Astrocyte (in vitro differentiated cells and primary cell): ENCODE data around the gene DNALI1. TPM values are rescaled to one million over a fixed set of nuclear protein-coding genes. Genes with fewer than 3 reads are reported as not detected.

Experiments
- DNase-seq: peaks from one replicate; pipeline ENCODE4 v3.0.0-alpha.2; 2010; ENCODE audit warnings: low read depth
- FAIRE-seq: peaks from 2 replicates; lab custom pipeline; 2011; peaks lifted over from hg19 to GRCh38; lab: Jason Lieb, UNC
- H2AFZ ChIP-seq: 2 replicates; pipeline ENCODE4 v1.6.0; 2012; ENCODE audit warnings: low read depth, low read length, inconsistent platforms
- H3K27ac ChIP-seq: 2 replicates; pipeline ENCODE4 v1.5.1; 2011; ENCODE audit warnings: low read depth, low read length, inconsistent platforms
- H3K27me3 ChIP-seq: 2 replicates; pipeline ENCODE4 v1.6.0; 2011; ENCODE audit warnings: low read length, inconsistent platforms; ENCODE audit not compliant: insufficient read depth
- H3K36me3 ChIP-seq: 2 replicates; pipeline ENCODE4 v1.5.1; 2011; ENCODE audit warnings: low read length, inconsistent platforms; ENCODE audit not compliant: insufficient read depth
- H3K4me1 ChIP-seq: 2 replicates; pipeline ENCODE4 v1.5.1; 2011; ENCODE audit warnings: low read length, inconsistent platforms; ENCODE audit not compliant: insufficient read depth
- H3K4me2 ChIP-seq: 2 replicates; pipeline ENCODE4 v1.6.0; 2012; ENCODE audit warnings: low read length, inconsistent platforms
- H3K4me3 ChIP-seq: 2 replicates; pipeline ENCODE4 v1.5.1; 2011; ENCODE audit warnings: low read depth, mild to moderate bottlenecking, low read length, inconsistent platforms; ENCODE audit not compliant: insufficient read depth
- H3K79me2 ChIP-seq: 2 replicates; pipeline ENCODE4 v1.6.0; 2012; ENCODE audit warnings: mild to moderate bottlenecking, low read length, inconsistent platforms; ENCODE audit not compliant: insufficient read depth
- H3K9ac ChIP-seq: 2 replicates; pipeline ENCODE4 v1.6.0; 2012; ENCODE audit warnings: mild to moderate bottlenecking, low read length, inconsistent platforms
- H3K9me3 ChIP-seq: 2 replicates; pipeline ENCODE4 v1.5.1; 2012; ENCODE audit warnings: low read depth, mild to moderate bottlenecking, low read length, inconsistent platforms; ENCODE audit not compliant: insufficient read depth
- H4K20me1 ChIP-seq: 2 replicates; pipeline ENCODE4 v1.6.0; 2012; ENCODE audit warnings: low read length, inconsistent platforms; ENCODE audit not compliant: insufficient read depth
- H3K27ac Mint-ChIP-seq: one replicate; pipeline ENCODE4 v1.8.0; 2021; ENCODE audit warnings: mild to moderate bottlenecking, mixed read lengths; ENCODE audit not compliant: unreplicated experiment
- H3K27me3 Mint-ChIP-seq: one replicate; pipeline ENCODE4 v1.8.0; 2021; ENCODE audit warnings: low read depth, mixed read lengths; ENCODE audit not compliant: unreplicated experiment
- H3K36me3 Mint-ChIP-seq: one replicate; pipeline ENCODE4 v1.8.0; 2021; ENCODE audit warnings: low read depth, mixed read lengths; ENCODE audit not compliant: unreplicated experiment
- H3K4me1 Mint-ChIP-seq: one replicate; pipeline ENCODE4 v1.8.0; 2021; ENCODE audit warnings: low read depth, mixed read lengths; ENCODE audit not compliant: unreplicated experiment
- H3K4me3 Mint-ChIP-seq: one replicate; pipeline ENCODE4 v1.8.0; 2021; ENCODE audit warnings: mild to moderate bottlenecking, moderate library complexity, mixed read lengths; ENCODE audit not compliant: unreplicated experiment
- H3K9me3 Mint-ChIP-seq: one replicate; pipeline ENCODE4 v1.8.0; 2021; ENCODE audit warnings: mild to moderate bottlenecking, mixed read lengths; ENCODE audit not compliant: unreplicated experiment
- CTCF ChIP-seq: IDR thresholded peaks from 2 replicates; pipeline ENCODE4 v1.5.1; 2011; ENCODE audit warnings: low read depth, mild to moderate bottlenecking, inconsistent platforms, low read length, moderate library complexity; ENCODE audit not compliant: insufficient read depth
- EZH2 ChIP-seq: IDR thresholded peaks from 2 replicates; pipeline ENCODE4 v1.6.1; 2012; ENCODE audit warnings: mild to moderate bottlenecking, low read length, inconsistent platforms; ENCODE audit not compliant: insufficient read depth
- total RNA-seq: library from RNA; stranded (reverse); gene quantifications from 2 replicates; pipeline ENCODE4 v1.2.1, GENCODE V29; 2021

The DNALI1 gene
- total RNA-seq, 1 donor from 2014 or later, result 9.6 TPM

- FAIRE-seq (no peak), DNase-seq (no peak)
- H3K9ac ChIP-seq, result no peak overlapping the region
- H4K20me1 ChIP-seq, result no peaks in the 10 kb centered on the region
- H3K27me3 ChIP-seq, result peaks cover 33% of the 10 kb centered on the region
- H3K4me3 ChIP-seq, result no peak overlapping the region
- no peak overlapping the region for H2AFZ ChIP-seq
- Mint-ChIP-seq H3K27ac (no peak overlapping the region), H3K27me3 (peaks cover 39% of the 10 kb centered on the region), H3K9me3 (no peaks in the 10 kb centered on the region), H3K4me3 (no peak overlapping the region), H3K4me1 (no peaks in the 10 kb centered on the region), H3K36me3 (no peaks in the 10 kb centered on the region)
- H3K27ac ChIP-seq, result no peak overlapping the region
- H3K79me2 ChIP-seq, result no peaks in the 10 kb centered on the region
- H3K4me1 ChIP-seq, result no peaks in the 10 kb centered on the region
- no peaks in the 10 kb centered on the region for H3K9me3 ChIP-seq
- no peak overlapping the region for H3K4me2 ChIP-seq
- no peak for TF ChIP-seq EZH2
- no peak for TF ChIP-seq CTCF
- H3K36me3 ChIP-seq, result no peaks in the 10 kb centered on the region
Observed at GRCh38 chr1:37609002-37609401, 52.3 kb downstream of the DNALI1 start.

GRCh38 chr1:37609994-37610393 lies 53.3 kb downstream of the DNALI1 start:
- no peak for FAIRE-seq
- Mint-ChIP-seq H3K4me3 (no peak overlapping the region), H3K36me3 (no peaks in the 10 kb centered on the region), H3K9me3 (no peaks in the 10 kb centered on the region), H3K27me3 (peaks cover 34% of the 10 kb centered on the region), H3K4me1 (no peaks in the 10 kb centered on the region), H3K27ac (no peak overlapping the region)
- no peak overlapping the region for H3K9ac ChIP-seq
- no peak overlapping the region for H2AFZ ChIP-seq
- no peaks in the 10 kb centered on the region for H3K9me3 ChIP-seq
- no peaks in the 10 kb centered on the region for H4K20me1 ChIP-seq
- TF ChIP-seq EZH2 (no peak), CTCF (no peak)
- H3K27ac ChIP-seq, result no peak overlapping the region
- H3K36me3 ChIP-seq, result no peaks in the 10 kb centered on the region
- no peak overlapping the region for H3K4me2 ChIP-seq
- H3K4me3 ChIP-seq, result no peak overlapping the region
- H3K79me2 ChIP-seq, result no peaks in the 10 kb centered on the region
- DNase-seq, result no peak
- H3K27me3 ChIP-seq, result peaks cover 24% of the 10 kb centered on the region
- H3K4me1 ChIP-seq, result no peaks in the 10 kb centered on the region

GRCh38 chr1:37612186-37612585 lies 55.4 kb downstream of the DNALI1 start:
- TF ChIP-seq CTCF, result no peak
- TF ChIP-seq EZH2, result no peak
- Histone ChIP-seq H3K36me3 (no peaks in the 10 kb centered on the region), H2AFZ (no peak overlapping the region), H3K4me2 (no peak overlapping the region), H3K79me2 (no peaks in the 10 kb centered on the region), H3K27me3 (peaks cover 22% of the 10 kb centered on the region), H3K27ac (no peak overlapping the region), H3K4me3 (no peak overlapping the region), H3K9me3 (no peaks in the 10 kb centered on the region), H4K20me1 (no peaks in the 10 kb centered on the region), H3K9ac (no peak overlapping the region), H3K4me1 (no peaks in the 10 kb centered on the region)
- FAIRE-seq, result no peak
- Mint-ChIP-seq H3K27ac (no peak overlapping the region), H3K4me3 (no peak overlapping the region), H3K27me3 (peaks cover 55% of the 10 kb centered on the region), H3K36me3 (no peaks in the 10 kb centered on the region), H3K9me3 (no peaks in the 10 kb centered on the region), H3K4me1 (no peaks in the 10 kb centered on the region)
- DNase-seq, result no peak
